BLaER1 (cell line): Measurements from ENCODE around the gene CEACAM5.

Source experiments
- H3K27ac ChIP-seq: shearing (Covaris generic); formaldehyde crosslinking; 2 replicates; pipeline ENCODE4 v1.8.1; 2022
- H3K27me3 ChIP-seq: shearing (Covaris generic); formaldehyde crosslinking; 2 replicates; pipeline ENCODE4 v1.8.1; 2022
- H3K36me3 ChIP-seq: shearing (Covaris generic); formaldehyde crosslinking; 2 replicates; pipeline ENCODE4 v1.8.1; 2022
- H3K4me1 ChIP-seq: shearing (Covaris generic); formaldehyde crosslinking; 2 replicates; pipeline ENCODE4 v1.8.1; 2022
- H3K4me2 ChIP-seq: shearing (Covaris generic); formaldehyde crosslinking; 2 replicates; pipeline ENCODE4 v1.8.1; 2022
- H3K4me3 ChIP-seq: shearing (Covaris generic); formaldehyde crosslinking; 2 replicates; pipeline ENCODE4 v1.8.1; 2022
- H3K9ac ChIP-seq: shearing (Covaris generic); formaldehyde crosslinking; 2 replicates; pipeline ENCODE4 v1.8.1; 2022
- H3K9me3 ChIP-seq: shearing (Covaris generic); formaldehyde crosslinking; 2 replicates; pipeline ENCODE4 v1.8.1; 2022
- H4K20me1 ChIP-seq: shearing (Covaris generic); formaldehyde crosslinking; 2 replicates; pipeline ENCODE4 v1.8.1; 2022
- Cebpa-rat ChIP-seq: shearing (Covaris generic); IDR thresholded peaks from 2 replicates; pipeline ENCODE4 v1.8.1; 2022

CEACAM5 gene

GRCh38 chr19:41708481-41708880, at the start of gene CEACAM5:
CEACAM5 (plus strand) TSS chr19:41708626; CDS start chr19:41708732, 106 bp downstream.
- no peaks in the 10 kb centered on the region for H3K36me3 ChIP-seq
- no peaks in the 10 kb centered on the region for H3K9me3 ChIP-seq
- H3K27me3 ChIP-seq = peaks cover 12% of the 10 kb centered on the region; the same call in 1 of the 2 replicates
- H3K4me3 ChIP-seq = no peak within 1 kb of the TSS
- no peak within 1 kb of the TSS for H3K9ac ChIP-seq
- H3K4me2 ChIP-seq = no peak within 1 kb of the TSS
- TF ChIP-seq Cebpa-rat = no peak
- H4K20me1 ChIP-seq = 0 out of 2 replicates have a peak, but pooled peaks cover 5% of the 10 kb centered on the region
- H3K27ac ChIP-seq = no peak within 1 kb of the TSS
- no peaks in the 10 kb centered on the region for H3K4me1 ChIP-seq

GRCh38 chr19:41666075-41666474, 42.4 kb upstream of the CEACAM5 start:
- Histone ChIP-seq H3K9me3 (peaks cover 29% of the 10 kb centered on the region), H3K4me3 (no peak overlapping the region), H3K27ac (no peak overlapping the region), H3K4me1 (peaks cover 10% of the 10 kb centered on the region), H4K20me1 (no peaks in the 10 kb centered on the region), H3K4me2 (no peak overlapping the region), H3K27me3 (no peaks in the 10 kb centered on the region), H3K36me3 (no peaks in the 10 kb centered on the region; the same call in 1 of the 2 replicates), H3K9ac (no peak overlapping the region)
- no peak for TF ChIP-seq Cebpa-rat

GRCh38 chr19:41668315-41668714, 40.1 kb upstream of the CEACAM5 start:
- Histone ChIP-seq H3K36me3 (no peaks in the 10 kb centered on the region; the same call in 1 of the 2 replicates), H3K9me3 (peaks cover 40% of the 10 kb centered on the region), H3K27me3 (no peaks in the 10 kb centered on the region), H3K4me1 (peaks cover 20% of the 10 kb centered on the region), H3K4me2 (no peak overlapping the region), H3K9ac (no peak overlapping the region), H3K27ac (no peak overlapping the region), H4K20me1 (no peaks in the 10 kb centered on the region), H3K4me3 (no peak overlapping the region)
- TF ChIP-seq Cebpa-rat = no peak

GRCh38 chr19:41670755-41671154, 37.7 kb upstream of the CEACAM5 start:
- Histone ChIP-seq H3K4me1 (peaks cover 20% of the 10 kb centered on the region), H3K9ac (no peak overlapping the region), H3K4me2 (no peak overlapping the region), H4K20me1 (no peaks in the 10 kb centered on the region), H3K27me3 (no peaks in the 10 kb centered on the region), H3K9me3 (peaks cover 26% of the 10 kb centered on the region), H3K36me3 (no peaks in the 10 kb centered on the region; the same call in 1 of the 2 replicates), H3K4me3 (no peak overlapping the region), H3K27ac (no peak overlapping the region)
- no peak for TF ChIP-seq Cebpa-rat

- no peak overlapping the region for H3K4me3 ChIP-seq
- no peak overlapping the region for H3K9ac ChIP-seq
- no peaks in the 10 kb centered on the region for H3K36me3 ChIP-seq
- no peak overlapping the region for H3K27ac ChIP-seq
- H3K4me1 ChIP-seq = peaks cover 20% of the 10 kb centered on the region
- no peak overlapping the region for H3K4me2 ChIP-seq
- no peak for TF ChIP-seq Cebpa-rat
- no peaks in the 10 kb centered on the region for H4K20me1 ChIP-seq
- peaks cover 19% of the 10 kb centered on the region for H3K9me3 ChIP-seq
- H3K27me3 ChIP-seq = no peaks in the 10 kb centered on the region
Measured at GRCh38 chr19:41671486-41671885, 36.9 kb upstream of the CEACAM5 start.

- Histone ChIP-seq H3K4me3 (no peak overlapping the region), H4K20me1 (no peaks in the 10 kb centered on the region), H3K4me1 (no peaks in the 10 kb centered on the region), H3K27ac (no peak overlapping the region), H3K4me2 (no peak overlapping the region), H3K27me3 (no peaks in the 10 kb centered on the region), H3K9ac (no peak overlapping the region), H3K9me3 (no peaks in the 10 kb centered on the region), H3K36me3 (no peaks in the 10 kb centered on the region)
- no peak for TF ChIP-seq Cebpa-rat
Measured at GRCh38 chr19:41682437-41682836, 26.0 kb upstream of the CEACAM5 start.

DNA sequence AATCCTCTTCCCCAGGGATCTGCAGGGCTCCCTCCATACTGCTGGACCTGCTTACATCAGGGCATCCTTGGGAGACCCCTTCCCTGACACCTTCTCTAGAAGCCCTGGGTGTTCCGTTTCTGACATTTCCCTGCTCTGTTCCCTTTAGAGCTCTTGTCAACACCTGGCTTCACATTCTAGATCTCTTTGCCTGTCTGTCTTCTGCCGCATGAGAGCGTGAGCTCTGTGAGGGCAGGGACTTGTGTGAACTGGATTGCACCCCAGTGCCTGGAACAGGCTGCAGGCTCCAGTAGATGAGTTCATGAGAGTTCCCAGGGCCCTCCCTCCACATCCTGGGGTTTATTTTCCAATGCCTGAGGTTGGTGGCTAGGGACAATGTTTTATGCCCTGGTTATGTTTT, 21.0 kb upstream of the CEACAM5 start:
- TF ChIP-seq Cebpa-rat = no peak
- no peak overlapping the region for H3K4me3 ChIP-seq
- H3K4me2 ChIP-seq = no peak overlapping the region
- no peak overlapping the region for H3K9ac ChIP-seq
- H3K36me3 ChIP-seq = no peaks in the 10 kb centered on the region
- H4K20me1 ChIP-seq = no peaks in the 10 kb centered on the region
- peaks cover 42% of the 10 kb centered on the region for H3K4me1 ChIP-seq
- H3K27ac ChIP-seq = no peak overlapping the region
- H3K9me3 ChIP-seq = no peaks in the 10 kb centered on the region
- H3K27me3 ChIP-seq = no peaks in the 10 kb centered on the region

GRCh38 chr19:41688098-41688497, 20.3 kb upstream of the CEACAM5 start, which contains the start of gene CEACAM7:
CEACAM7 (minus strand) TSS chr19:41688270; CDS start chr19:41688165, 105 bp downstream.
- H3K4me2 ChIP-seq = peak within 1 kb of the TSS; percentile 34
- H3K27ac ChIP-seq = no peak within 1 kb of the TSS
- 0 out of 2 replicates have a peak within 1 kb of the TSS, but pooled peaks have one; percentile 12 for H3K9ac ChIP-seq
- no peak within 1 kb of the TSS for H3K4me3 ChIP-seq
- no peaks in the 10 kb centered on the region for H4K20me1 ChIP-seq
- no peaks in the 10 kb centered on the region for H3K27me3 ChIP-seq
- no peak for TF ChIP-seq Cebpa-rat
- peaks cover 42% of the 10 kb centered on the region for H3K4me1 ChIP-seq
- H3K36me3 ChIP-seq = no peaks in the 10 kb centered on the region
- H3K9me3 ChIP-seq = no peaks in the 10 kb centered on the region

DNA sequence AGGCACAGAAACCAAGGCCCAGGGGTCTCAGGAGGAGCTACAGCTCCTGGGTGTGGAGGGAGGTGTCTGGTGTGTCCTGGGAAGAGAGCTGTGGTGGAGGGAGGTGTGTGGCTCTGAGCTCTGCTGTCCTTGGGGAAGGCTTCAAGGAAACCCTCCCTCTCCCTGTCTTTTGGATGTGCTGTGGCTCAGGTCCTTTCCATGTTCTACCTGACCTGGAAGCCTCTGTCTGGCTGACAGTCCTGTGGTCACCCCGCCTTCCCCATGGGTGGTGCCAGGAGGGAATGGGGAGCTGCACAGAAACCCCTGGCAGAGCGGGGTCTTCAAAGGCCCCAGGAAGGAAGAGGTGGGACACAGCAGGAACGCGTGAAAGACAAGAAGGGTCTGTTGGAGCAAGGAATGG, 19.7 kb upstream of the CEACAM5 start:
- H3K27me3 ChIP-seq = no peaks in the 10 kb centered on the region
- no peak for TF ChIP-seq Cebpa-rat
- peak overlapping the region; percentile 34; the same call in 1 of the 2 replicates for H3K4me2 ChIP-seq

DNA sequence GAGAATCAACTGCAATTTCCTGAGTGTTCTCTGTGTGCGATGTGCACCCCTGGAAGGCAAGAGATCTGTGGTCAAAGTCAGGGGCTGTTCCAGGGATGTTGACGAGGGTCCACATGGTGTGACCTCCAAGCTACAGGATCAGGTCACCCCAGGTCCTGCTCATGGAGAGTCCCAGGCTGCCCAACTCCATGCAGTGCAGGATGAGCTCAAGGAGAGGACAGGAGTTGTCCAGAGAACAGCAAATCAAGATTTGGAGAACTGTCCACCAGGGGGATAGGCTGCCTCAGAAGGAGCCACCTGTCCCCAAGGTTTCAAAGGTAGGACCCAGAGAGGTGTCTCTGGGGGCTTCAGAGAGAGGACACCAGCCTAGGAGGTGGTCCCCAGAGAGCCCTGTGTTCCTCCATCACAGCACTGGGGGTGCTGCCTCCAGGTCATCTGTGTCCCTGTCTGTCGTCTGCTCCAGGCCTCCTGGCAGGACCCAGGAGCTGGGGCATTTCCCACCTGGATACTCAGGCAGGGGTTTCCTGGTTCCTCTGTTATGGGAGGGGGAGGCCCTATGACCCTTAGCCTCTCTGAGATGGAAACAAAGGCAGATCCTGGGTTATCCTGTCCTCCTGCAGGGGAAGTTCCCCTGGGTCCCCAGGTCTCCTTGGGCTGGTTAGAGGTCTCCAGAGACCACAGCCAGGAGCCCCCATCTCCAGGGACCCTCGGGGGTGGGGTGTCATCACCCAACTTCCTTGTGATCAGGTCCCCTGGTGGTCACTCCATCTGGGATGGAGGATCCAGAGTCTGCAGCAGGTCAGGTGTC, 18.2 kb upstream of the CEACAM5 start:
- no peaks in the 10 kb centered on the region for H3K9me3 ChIP-seq
- H3K27me3 ChIP-seq = no peaks in the 10 kb centered on the region
- H3K27ac ChIP-seq = no peak overlapping the region
- H3K4me3 ChIP-seq = no peak overlapping the region
- H3K36me3 ChIP-seq = no peaks in the 10 kb centered on the region
- no peak for TF ChIP-seq Cebpa-rat
- peak overlapping the region; percentile 18 for H3K4me2 ChIP-seq
- H3K4me1 ChIP-seq = peaks cover 42% of the 10 kb centered on the region
- no peak overlapping the region for H3K9ac ChIP-seq
- H4K20me1 ChIP-seq = no peaks in the 10 kb centered on the region

More for the DNA sequence above, 19.7 kb upstream of the CEACAM5 start:
- H3K9me3 ChIP-seq = no peaks in the 10 kb centered on the region
- H3K9ac ChIP-seq = no peak overlapping the region
- no peaks in the 10 kb centered on the region for H3K36me3 ChIP-seq
- no peak overlapping the region for H3K4me3 ChIP-seq
- H4K20me1 ChIP-seq = no peaks in the 10 kb centered on the region
- H3K27ac ChIP-seq = no peak overlapping the region
- H3K4me1 ChIP-seq = peaks cover 42% of the 10 kb centered on the region
